ENCODE data around the gene NDUFA6. TPM values are rescaled to one million over a fixed set of nuclear protein-coding genes. Genes with fewer than 3 reads are reported as not detected.
A peak's percentile ranks its signal among the peaks of the same experiment; 100 is the strongest.

The NDUFA6 gene
- total RNA-seq, 6 experiments from 2014 or later: 69.6 to 90.2 (median 81.9) TPM

GRCh38 chr22:42084874-42085273 is 5.7 kb downstream of the NDUFA6 start:
- H3K4me3 Mint-ChIP-seq: no peak overlapping the region
- no peak for DNase-seq
- H3K27me3 Mint-ChIP-seq (ENCODE audit: insufficient read depth): peaks cover 3% of the 10 kb centered on the region
- peaks cover 30% of the 10 kb centered on the region for H3K4me1 Mint-ChIP-seq (ENCODE audit: low read depth)
- no peak for TF ChIP-seq CTCF (IDR thresholded peaks at IDR 0.05)
- H3K9me3 Mint-ChIP-seq: peaks cover 3% of the 10 kb centered on the region
- H3K27ac Mint-ChIP-seq: no peak overlapping the region
- H3K36me3 Mint-ChIP-seq (ENCODE audit: low read depth): peaks cover 39% of the 10 kb centered on the region

GRCh38 chr22:42083119-42083518 is 7.5 kb downstream of the NDUFA6 start:
- Mint-ChIP-seq H3K36me3 (ENCODE audit: low read depth) (peaks cover 27% of the 10 kb centered on the region), H3K27me3 (ENCODE audit: insufficient read depth) (peaks cover 8% of the 10 kb centered on the region), H3K9me3 (no peaks in the 10 kb centered on the region), H3K4me3 (no peak overlapping the region), H3K27ac (no peak overlapping the region), H3K4me1 (ENCODE audit: low read depth) (peaks cover 27% of the 10 kb centered on the region)
- no peak for DNase-seq
- TF ChIP-seq CTCF (IDR thresholded peaks at IDR 0.05): no peak

GRCh38 chr22:42080287-42080686 is 10.3 kb downstream of the NDUFA6 start:
- peak; percentile 51 for DNase-seq
- Mint-ChIP-seq H3K4me1 (ENCODE audit: low read depth) (peaks cover 34% of the 10 kb centered on the region), H3K4me3 (peak overlapping the region; percentile 98), H3K36me3 (ENCODE audit: low read depth) (peaks cover 21% of the 10 kb centered on the region), H3K9me3 (no peaks in the 10 kb centered on the region), H3K27me3 (ENCODE audit: insufficient read depth) (peaks cover 8% of the 10 kb centered on the region), H3K27ac (peak overlapping the region; percentile 94)
- TF ChIP-seq CTCF (IDR thresholded peaks at IDR 0.05): no peak

- TF ChIP-seq CTCF (IDR thresholded peaks at IDR 0.05): no peak
- Mint-ChIP-seq H3K27ac (peak within 1 kb of the TSS; percentile 94), H3K9me3 (no peaks in the 10 kb centered on the region), H3K36me3 (ENCODE audit: low read depth) (peaks cover 25% of the 10 kb centered on the region), H3K4me1 (ENCODE audit: low read depth) (peaks cover 40% of the 10 kb centered on the region), H3K27me3 (ENCODE audit: insufficient read depth) (peaks cover 8% of the 10 kb centered on the region), H3K4me3 (peak within 1 kb of the TSS; percentile 98)
- peak; percentile 98 for DNase-seq
These were observed 11.0 kb downstream of the NDUFA6 start, which contains the start of gene SMDT1 for GRCh38 chr22:42079319-42080251. TSS of gene SMDT1 (plus strand) at chr22:42079700. CDS start at chr22:42079769, 69 bp downstream.

GRCh38 chr22:42078469-42079318 is 11.9 kb downstream of the NDUFA6 start:
- H3K36me3 Mint-ChIP-seq (ENCODE audit: low read depth): peaks cover 20% of the 10 kb centered on the region
- H3K9me3 Mint-ChIP-seq: no peaks in the 10 kb centered on the region
- peak overlapping the region; percentile 94 for H3K27ac Mint-ChIP-seq
- peaks cover 40% of the 10 kb centered on the region for H3K4me1 Mint-ChIP-seq (ENCODE audit: low read depth)
- no peak for DNase-seq
- H3K27me3 Mint-ChIP-seq (ENCODE audit: insufficient read depth): peaks cover 8% of the 10 kb centered on the region
- H3K4me3 Mint-ChIP-seq: peak overlapping the region; percentile 98
- no peak for TF ChIP-seq CTCF (IDR thresholded peaks at IDR 0.05)
